ENCODE data around the gene PDSS2.
"Not testable (repeated sequence)": the region's sequence is repeated elsewhere in the genome, so short reads cannot be mapped to it uniquely, and the experiment has no call there.

The PDSS2 gene

GRCh38 chr6:107475360-107475759 lies 16.0 kb upstream of the PDSS2 start:
- not testable (repeated sequence) for DNase-seq (ENCODE audit: low read depth)

- no peak for DNase-seq (ENCODE audit: low read depth)
These were observed 14.3 kb upstream of the PDSS2 start for GRCh38 chr6:107473660-107474059.

DNA sequence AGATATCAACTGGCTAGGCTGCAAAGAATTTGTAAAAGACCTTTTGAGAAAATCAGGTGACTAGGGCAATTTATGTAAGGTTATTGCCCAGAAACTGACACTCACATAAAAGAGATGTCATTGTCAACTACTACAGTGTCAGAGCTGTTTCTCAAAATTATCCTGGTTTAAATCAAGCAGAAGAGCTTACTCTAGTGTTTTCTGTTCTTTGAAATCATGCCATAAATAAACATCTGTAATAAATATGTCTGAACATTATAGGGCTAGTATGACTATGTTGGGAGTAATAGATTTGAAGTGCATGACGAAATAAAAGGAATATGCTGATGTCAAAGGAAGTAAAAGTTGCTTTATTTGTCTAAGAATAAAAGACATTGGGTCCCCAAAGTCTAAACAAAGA lies 11.0 kb upstream of the PDSS2 start:
- DNase-seq (ENCODE audit: low read depth), result no peak

DNA sequence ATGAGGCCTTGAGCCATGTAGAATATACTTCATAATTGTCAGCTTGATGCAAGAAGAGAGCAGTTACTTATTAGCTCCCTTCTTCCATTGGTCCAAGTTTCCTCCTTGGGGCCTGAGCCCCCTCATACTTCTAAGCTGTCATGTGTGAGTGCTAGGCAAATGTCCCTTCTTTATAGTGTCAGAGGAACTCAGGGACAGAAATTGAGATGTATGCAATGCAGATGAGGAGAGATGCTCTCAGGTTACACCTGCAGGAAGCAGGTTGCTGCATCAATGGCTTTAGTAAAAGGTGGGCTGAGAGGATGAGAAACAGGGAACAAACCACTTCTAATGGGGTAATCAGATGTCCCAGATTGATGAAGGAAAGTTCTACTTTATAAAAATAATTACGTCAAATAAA lies 6.7 kb upstream of the PDSS2 start:
- DNase-seq (ENCODE audit: low read depth), result no peak

DNA sequence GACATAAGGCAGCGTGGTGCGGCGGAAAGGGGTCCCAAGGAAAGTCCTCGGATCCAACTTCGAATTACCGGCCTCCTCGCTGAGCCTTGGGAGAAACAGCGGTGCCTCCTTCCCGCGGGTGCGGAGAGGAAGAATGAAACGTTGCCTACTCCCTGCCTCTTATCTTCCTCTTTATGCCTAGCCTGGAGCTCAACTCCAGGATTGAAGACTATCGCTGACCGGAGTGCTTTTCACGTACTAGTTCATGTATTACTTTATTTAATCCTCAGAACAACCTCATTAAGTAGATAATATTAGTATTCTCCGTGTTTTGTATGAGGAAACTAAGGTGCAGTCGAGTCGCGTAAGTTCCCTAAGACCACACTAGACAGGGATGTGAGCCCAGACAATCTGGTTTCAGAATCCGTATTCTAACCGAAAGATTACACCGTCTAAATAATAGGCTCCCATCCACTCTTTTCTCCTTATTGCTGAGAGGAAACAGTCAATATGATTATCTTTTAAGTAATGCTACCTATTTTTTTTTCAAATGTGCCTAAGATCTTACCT lies 793 bp upstream of the PDSS2 start:
- no peak for DNase-seq (ENCODE audit: low read depth)

DNA sequence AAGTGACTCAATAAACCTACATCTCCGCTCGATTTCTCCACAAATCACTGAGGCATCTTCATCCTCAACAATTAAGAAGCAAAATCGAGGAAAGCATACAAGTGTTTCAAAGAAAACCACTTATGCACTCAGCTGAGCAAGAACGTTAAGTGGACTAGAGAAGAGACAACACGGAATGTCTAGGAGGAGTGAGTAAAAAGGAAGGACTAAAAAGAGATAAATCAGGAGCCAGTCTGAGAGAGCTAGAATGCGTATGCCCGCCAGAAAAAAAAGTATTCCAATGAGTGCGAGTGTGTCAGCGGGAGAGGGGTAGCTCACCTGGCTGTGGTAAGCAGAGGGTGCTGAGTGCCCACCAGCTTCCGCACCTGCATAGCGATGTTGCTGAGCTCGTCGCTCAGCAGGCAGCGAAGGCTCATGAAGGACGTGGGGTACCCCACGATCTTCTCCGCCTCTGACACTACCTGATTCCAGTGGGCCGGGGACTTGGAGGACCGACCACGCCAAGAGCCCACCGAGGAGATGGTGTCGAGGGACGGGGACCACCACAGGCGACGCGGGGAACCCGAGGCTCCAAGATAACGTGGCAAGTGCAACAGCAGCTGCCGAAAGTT lies 587 bp downstream of the PDSS2 start:
- peak; percentile 3 for DNase-seq (ENCODE audit: low read depth)

GRCh38 chr6:107448776-107449175 lies 10.6 kb downstream of the PDSS2 start:
- no peak for DNase-seq (ENCODE audit: low read depth)

DNA sequence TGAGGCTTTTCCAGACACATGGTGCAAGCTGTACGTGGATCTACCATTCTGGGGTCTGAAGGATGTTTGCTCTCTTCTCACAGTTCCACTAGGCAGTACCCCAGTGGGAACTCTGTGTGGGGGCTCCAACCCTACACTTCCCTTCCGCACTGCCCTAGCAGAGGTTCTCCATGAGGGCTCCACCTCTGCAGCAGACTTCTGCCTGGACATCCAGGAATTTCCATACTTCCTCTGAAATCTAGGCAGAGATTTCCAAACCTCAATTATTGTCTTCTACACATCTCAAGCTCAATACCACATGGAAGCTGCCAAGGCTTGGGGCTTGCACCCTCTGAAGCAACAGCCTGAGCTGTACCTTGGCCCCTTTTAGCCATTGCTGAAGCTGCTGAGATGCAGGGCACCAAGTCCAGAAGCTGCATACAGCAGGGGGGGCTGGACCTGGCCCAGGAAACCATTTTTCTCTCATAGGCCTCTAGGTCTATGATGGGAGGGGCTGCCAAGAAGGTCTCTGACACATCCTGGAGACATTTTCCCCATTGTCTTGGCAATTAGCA lies 11.6 kb downstream of the PDSS2 start:
- DNase-seq (ENCODE audit: low read depth), result no peak

GRCh38 chr6:107444277-107444676 lies 15.1 kb downstream of the PDSS2 start:
- no peak for DNase-seq (ENCODE audit: low read depth)

DNA sequence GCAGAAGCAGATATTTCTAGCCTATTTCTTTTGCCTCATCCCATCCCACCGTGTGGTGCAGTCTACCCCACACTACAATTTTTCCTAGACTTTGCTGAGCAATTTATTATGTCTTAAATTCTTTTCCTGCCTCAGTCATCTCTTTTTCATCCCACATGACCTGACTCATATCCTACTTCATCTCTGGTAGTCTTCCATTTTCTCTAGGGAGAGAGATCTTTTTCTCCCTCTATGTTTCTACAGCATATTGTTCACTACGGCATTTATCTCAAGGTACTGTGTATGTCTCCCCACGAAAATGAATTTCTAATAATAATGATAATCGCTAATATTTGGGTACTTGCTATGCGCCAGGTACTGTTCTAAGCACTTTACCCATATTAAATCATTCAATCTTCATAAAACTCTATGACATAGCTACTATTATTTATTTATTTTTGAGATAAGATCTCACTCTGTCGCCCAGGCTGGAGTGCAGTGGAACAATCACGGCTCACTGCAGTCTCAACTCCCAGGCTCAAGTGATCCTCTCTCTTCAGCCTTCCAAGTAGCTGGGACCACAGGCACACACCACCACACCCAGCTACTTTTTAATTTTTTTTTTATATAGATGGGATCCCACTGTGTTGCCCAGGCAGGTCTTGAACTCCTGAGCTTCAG lies 15.6 kb downstream of the PDSS2 start:
- DNase-seq (ENCODE audit: low read depth), result no peak

- DNase-seq (ENCODE audit: low read depth), result no peak
These were observed 16.3 kb downstream of the PDSS2 start for GRCh38 chr6:107442938-107443607.

DNA sequence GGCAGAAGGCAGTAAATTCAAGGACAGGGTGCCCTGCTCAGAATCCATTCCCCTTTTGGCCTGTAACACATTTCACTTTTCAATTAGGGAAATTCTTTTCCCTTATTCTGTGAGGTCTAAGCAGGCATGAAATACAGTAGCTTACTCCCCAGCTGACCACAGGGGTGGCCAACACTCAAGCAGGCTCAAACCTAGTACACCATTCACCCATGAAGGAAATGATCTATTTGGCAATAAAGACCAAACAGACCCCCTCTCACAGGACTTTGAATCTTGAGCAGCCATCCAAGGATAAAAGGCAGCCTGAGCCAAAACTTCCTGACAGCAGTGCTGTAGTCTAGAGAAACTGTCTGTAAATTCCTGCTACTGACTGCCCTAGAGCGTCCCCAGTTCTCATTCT lies 17.7 kb downstream of the PDSS2 start:
- no peak for DNase-seq (ENCODE audit: low read depth)

GRCh38 chr6:107440936-107441335 lies 18.4 kb downstream of the PDSS2 start:
- DNase-seq (ENCODE audit: low read depth), result no peak

- no peak for DNase-seq (ENCODE audit: low read depth)
These were observed 20.0 kb downstream of the PDSS2 start for GRCh38 chr6:107439406-107439805.

GRCh38 chr6:107437691-107438090 lies 21.7 kb downstream of the PDSS2 start:
- DNase-seq (ENCODE audit: low read depth), result no peak

DNA sequence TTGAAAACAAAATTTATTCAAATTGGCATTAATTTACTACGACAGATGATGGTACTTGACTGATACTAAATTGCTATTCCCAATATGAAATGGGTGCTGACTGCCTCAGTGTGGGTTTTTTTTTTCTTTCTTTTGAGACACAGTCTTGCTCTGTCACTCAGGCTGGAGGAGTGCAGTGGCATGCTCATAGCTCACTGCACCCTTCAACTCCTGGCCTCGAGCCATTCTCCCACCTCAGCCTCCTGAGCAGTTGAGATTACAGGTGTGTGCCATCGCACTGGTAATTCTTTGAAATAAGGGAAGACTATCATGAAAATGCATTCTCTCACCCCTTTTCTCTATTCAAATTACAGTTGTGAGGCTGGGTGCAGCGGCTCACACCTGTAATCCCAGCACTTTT lies 22.5 kb downstream of the PDSS2 start:
- DNase-seq (ENCODE audit: low read depth), result no peak

DNA sequence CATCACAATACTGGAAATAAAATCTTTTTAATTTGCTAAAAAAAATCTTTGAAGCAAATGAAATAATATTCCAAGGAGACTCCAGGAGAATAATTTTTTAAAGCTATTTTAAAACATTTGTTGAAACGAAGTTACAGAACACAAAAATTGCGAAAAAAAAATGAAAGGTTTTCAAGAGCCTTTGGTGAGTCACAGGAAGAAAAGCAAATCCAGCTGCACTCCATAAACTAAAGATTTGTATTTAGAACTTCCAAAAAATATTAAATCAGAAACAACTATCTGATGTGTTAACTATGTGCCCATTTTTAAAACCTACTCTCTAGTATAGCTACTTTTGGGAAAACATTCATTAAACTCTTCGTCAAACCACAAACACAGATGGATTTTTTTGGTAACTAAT lies 23.6 kb downstream of the PDSS2 start:
- DNase-seq (ENCODE audit: low read depth), result no peak

- no peak for DNase-seq (ENCODE audit: low read depth)
These were observed 24.6 kb downstream of the PDSS2 start for GRCh38 chr6:107434812-107435211.

DNA sequence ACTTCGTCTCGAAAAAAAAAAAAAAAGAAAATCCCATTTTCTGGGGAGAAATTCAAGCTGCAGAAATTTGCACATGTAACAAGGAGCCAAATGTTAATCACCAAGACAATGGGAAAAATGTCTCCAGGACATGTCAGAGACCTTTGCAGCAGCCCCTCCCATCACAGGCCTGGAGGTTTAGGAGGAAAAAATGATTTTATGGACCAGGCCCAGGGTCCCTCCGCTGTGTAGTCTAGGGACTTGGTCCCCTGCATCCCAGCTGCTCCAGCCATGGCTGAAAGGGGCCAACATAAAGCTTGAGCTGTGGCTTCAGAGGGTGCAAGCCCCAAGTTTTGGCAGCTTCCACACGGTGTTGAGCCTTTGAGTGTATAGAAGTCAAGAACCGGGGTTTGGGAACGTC lies 33.4 kb downstream of the PDSS2 start:
- not testable (repeated sequence) for DNase-seq (ENCODE audit: low read depth)

- no peak for DNase-seq (ENCODE audit: low read depth)
These were observed 35.8 kb downstream of the PDSS2 start for GRCh38 chr6:107423474-107423990.

GRCh38 chr6:107421696-107422256 lies 37.6 kb downstream of the PDSS2 start:
- no peak for DNase-seq (ENCODE audit: low read depth)

- no peak for DNase-seq (ENCODE audit: low read depth)
These were observed 39.6 kb downstream of the PDSS2 start for GRCh38 chr6:107419733-107420132.
